Ectodermal cell (in vitro differentiated cells): ENCODE data around the gene TM4SF20.
"Not testable (repeated sequence)": the region's sequence is repeated elsewhere in the genome, so short reads cannot be mapped to it uniquely, and the experiment has no call there.

ENCODE experiments used
- H3K27ac ChIP-seq: 2 replicates; pipeline ENCODE4 v1.7.0; 2013; ENCODE audit warnings: mild to moderate bottlenecking, low read depth, low read length; ENCODE audit not compliant: insufficient read depth, poor library complexity, severe bottlenecking
- H3K27me3 ChIP-seq: 2 replicates; pipeline ENCODE4 v1.7.0; 2013; ENCODE audit warnings: mild to moderate bottlenecking, low read length; ENCODE audit not compliant: insufficient read depth, control insufficient read depth, poor library complexity, severe bottlenecking
- H3K36me3 ChIP-seq: one replicate; pipeline ENCODE4 v1.7.0; 2013; ENCODE audit warnings: low read length; ENCODE audit not compliant: control insufficient read depth, insufficient read depth
- H3K4me1 ChIP-seq: one replicate; pipeline ENCODE4 v1.7.0; 2013; ENCODE audit warnings: low read length; ENCODE audit not compliant: control insufficient read depth, insufficient read depth
- H3K4me3 ChIP-seq: 2 replicates; pipeline ENCODE4 v1.7.0; 2013; ENCODE audit warnings: low read depth, low read length, control low read depth; ENCODE audit not compliant: insufficient read depth
- H3K9me3 ChIP-seq: 2 replicates; pipeline ENCODE4 v1.7.0; 2013; ENCODE audit warnings: mild to moderate bottlenecking, low read length, moderate library complexity; ENCODE audit not compliant: control insufficient read depth
- WGBS, 2 experiments: methylation state at CpG; one replicate each; pipeline ENCODE4 v1.1.7; 2013; ENCODE audit warnings: missing lambda C conversion rate in 2 of 2; 5-methylcytosine and 5-hydroxymethylcytosine counted together

The TM4SF20 gene

DNA sequence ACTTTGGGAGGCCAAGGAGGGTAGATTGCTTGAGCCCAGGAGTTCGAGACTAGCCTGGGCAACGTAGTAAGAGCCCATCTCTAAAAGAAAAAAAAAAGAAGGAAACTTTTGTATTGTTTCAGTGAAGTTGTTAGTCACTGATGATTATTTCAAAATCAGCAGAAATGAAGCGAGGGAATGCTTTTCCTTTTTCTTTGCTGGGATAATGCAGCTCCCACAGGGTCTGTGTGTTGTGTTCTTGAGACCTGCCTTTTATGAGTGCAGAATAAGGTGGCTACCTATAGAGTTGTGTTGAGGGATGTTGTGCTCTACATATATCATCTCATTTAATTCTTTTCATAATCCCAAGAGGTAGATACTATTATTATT lies 11.7 kb downstream of the TM4SF20 start:
- H3K27ac ChIP-seq, result no peak overlapping the region
- WGBS, 2 experiments, result 86 to 91% methylated on average over 3 of the region's 3 CpGs
- no peaks in the 10 kb centered on the region for H3K9me3 ChIP-seq
- no peak overlapping the region for H3K4me3 ChIP-seq
- no peaks in the 10 kb centered on the region for H3K36me3 ChIP-seq
- H3K27me3 ChIP-seq, result no peaks in the 10 kb centered on the region
- H3K4me1 ChIP-seq, result no peaks in the 10 kb centered on the region

DNA sequence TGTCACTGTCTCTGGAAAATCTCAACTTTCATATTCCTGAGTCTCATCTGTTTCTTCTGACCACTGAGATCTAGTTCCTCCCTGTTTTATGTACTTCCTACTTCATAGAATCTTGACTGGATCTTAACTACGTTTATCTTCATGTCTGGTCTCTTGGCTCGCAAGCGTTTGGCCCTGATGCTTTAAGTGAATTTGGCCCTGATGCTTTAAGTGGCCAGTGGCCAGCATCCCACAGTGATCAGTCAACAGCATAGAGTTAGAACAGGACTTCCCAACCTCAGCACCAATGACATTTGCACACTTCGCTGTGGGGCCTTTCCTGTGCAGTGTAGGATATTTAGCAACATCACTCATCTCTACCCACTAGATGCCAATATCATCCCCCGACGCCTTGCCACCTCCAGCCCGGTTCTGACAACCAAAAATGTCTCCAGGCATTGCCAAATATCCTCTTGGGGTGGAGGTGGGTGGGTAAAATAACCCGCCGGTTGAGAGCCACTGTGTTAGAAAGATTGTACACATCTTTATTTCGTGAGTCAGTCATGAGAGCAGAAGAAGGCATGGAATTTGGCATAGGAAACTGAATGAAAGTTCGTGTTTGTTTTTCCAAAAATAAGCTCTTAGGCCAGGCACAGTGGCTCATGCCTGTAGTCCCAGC lies 12.2 kb downstream of the TM4SF20 start:
- Histone ChIP-seq H3K4me3 (no peak overlapping the region), H3K36me3 (no peaks in the 10 kb centered on the region), H3K27me3 (no peaks in the 10 kb centered on the region), H3K4me1 (no peaks in the 10 kb centered on the region), H3K27ac (no peak overlapping the region), H3K9me3 (no peaks in the 10 kb centered on the region)
- 89 to 94% methylated on average over 11 of the region's 11 CpGs for WGBS, 2 experiments

DNA sequence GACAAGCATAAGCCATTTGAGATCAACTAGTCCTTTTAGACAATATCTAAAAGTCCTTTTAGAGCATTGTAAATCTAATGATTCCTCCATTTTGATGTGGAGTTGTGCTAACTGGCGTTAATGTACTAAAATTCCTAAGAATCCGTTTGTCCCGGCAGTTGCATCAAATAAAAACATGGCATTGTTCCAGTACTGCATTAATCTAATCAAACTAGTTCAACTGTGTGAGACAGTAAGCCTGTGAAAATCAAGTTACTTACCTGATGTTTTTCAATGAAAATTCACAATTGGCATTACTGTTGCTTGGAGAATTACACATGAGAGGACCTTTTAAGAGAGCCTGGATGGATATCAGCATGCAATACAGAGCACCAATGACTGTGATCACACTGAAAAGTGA lies 13.3 kb downstream of the TM4SF20 start:
- H3K27ac ChIP-seq, result no peak overlapping the region
- H3K4me3 ChIP-seq, result no peak overlapping the region
- no peaks in the 10 kb centered on the region for H3K36me3 ChIP-seq
- no peaks in the 10 kb centered on the region for H3K9me3 ChIP-seq
- no peaks in the 10 kb centered on the region for H3K4me1 ChIP-seq
- WGBS, 2 experiments, result 94 to 97% methylated on average over 3 of the region's 3 CpGs
- no peaks in the 10 kb centered on the region for H3K27me3 ChIP-seq

DNA sequence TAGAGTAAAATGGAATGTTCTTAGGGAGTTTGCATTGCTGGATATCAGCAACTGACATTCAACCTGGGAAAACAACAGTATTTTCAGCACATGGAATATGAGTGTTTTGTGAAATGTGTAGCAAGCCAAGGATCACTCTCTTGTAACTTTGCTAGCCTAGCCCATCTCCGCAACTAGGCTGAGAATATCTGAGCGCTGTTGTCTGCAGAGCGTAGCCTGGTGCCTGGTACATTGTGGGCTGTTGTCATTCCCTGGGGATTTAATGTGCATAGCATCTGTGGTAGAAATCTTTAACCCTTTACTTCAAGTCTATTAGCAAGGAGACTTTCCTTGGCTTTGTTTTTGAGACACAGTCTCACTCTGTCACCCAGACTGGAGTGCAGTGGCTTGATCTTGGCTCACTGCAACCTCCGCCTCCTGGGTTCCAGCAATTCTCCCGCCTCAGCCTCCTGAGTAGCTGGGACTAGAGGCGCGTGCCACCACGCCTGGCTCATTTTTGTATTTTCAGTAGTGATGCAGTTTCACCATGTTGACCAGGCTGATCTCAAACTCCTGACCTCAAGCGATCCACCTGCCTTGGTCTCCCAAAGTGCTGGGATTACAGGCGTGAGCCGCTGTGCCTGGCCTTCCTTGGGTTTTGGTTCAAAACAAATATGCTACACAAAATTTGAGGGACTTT lies 14.4 kb downstream of the TM4SF20 start:
- not testable (repeated sequence) for H3K36me3 ChIP-seq, H3K4me3 ChIP-seq, H3K9me3 ChIP-seq, H3K4me1 ChIP-seq, H3K27ac ChIP-seq, H3K27me3 ChIP-seq
- 88 to 94% methylated on average over 11 of the region's 11 CpGs for WGBS, 2 experiments

DNA sequence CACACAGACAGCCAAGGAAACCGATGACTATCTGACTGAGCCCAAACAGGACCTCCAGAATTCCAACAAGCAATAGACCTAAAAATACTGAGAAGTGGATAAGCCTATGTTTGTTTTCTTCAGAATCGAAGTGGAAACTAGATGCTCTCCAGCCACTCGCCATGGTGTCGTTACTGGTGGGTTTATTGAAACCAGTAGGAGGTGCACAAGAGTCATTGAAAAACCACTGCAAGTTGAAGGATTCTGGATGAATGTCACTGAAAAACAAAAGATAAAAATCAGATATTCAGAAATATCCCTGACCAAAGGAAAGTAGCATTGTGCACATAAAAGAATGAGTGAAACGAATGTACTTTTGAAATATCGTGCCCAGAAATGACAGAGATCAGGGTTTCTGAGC lies 15.3 kb downstream of the TM4SF20 start:
- Histone ChIP-seq H3K36me3 (peaks cover 4% of the 10 kb centered on the region), H3K27ac (no peak overlapping the region)
- 92 to 95% methylated on average over 6 of the region's 6 CpGs for WGBS, 2 experiments

DNA sequence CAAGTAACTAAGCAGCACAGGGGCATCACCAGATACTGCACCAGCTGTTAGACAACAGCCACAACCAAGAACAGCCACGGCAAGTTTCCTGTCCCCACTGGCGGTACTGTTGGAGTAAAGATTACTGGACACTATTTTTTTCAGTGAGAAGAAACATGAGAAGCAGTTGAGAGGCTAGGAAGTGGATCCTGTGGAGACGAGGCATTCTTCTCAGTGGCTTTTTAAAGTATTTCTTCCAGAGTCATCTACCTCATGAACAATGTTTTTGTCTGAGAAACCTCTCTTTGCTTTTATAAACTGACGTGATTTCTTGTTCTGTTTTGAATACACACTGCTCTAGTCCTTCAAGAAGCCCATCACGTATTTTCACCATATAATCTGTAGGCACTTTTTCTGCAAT lies 18.8 kb downstream of the TM4SF20 start:
- H3K27me3 ChIP-seq, result no peaks in the 10 kb centered on the region
- no peaks in the 10 kb centered on the region for H3K9me3 ChIP-seq
- H3K4me3 ChIP-seq, result no peak overlapping the region
- no peak overlapping the region for H3K27ac ChIP-seq
- no peaks in the 10 kb centered on the region for H3K4me1 ChIP-seq
- 91 to 95% methylated on average over 5 of the region's 5 CpGs for WGBS, 2 experiments
- peaks cover 21% of the 10 kb centered on the region for H3K36me3 ChIP-seq

More for the DNA sequence above, 15.3 kb downstream of the TM4SF20 start:
- Histone ChIP-seq H3K4me1 (no peaks in the 10 kb centered on the region), H3K27me3 (no peaks in the 10 kb centered on the region), H3K4me3 (no peak overlapping the region), H3K9me3 (no peaks in the 10 kb centered on the region)

DNA sequence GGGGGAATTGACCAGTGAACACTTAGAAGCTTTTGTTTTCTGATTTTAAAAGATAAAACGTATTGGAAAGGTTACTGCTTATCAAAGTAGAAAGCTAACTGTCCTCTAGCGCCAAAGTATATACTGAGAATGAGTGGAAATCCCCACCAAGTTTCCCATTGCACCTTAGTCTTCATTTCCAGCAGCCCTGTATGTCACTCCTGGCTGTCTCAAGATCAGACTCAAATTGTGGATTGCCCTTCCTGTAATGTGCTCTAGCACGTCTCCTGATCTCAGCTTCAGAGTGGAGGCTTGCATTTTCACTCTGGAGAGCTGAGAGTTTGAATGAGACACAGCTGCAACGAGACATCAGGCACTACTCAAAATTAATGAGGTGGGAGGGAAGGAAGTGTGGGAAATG lies 27.5 kb downstream of the TM4SF20 start:
- no peak overlapping the region for H3K27ac ChIP-seq
- H3K4me1 ChIP-seq, result no peaks in the 10 kb centered on the region
- H3K36me3 ChIP-seq, result peaks cover 12% of the 10 kb centered on the region
- no peaks in the 10 kb centered on the region for H3K27me3 ChIP-seq
- 90 to 93% methylated on average over 4 of the region's 4 CpGs for WGBS, 2 experiments
- no peaks in the 10 kb centered on the region for H3K9me3 ChIP-seq
- no peak overlapping the region for H3K4me3 ChIP-seq

DNA sequence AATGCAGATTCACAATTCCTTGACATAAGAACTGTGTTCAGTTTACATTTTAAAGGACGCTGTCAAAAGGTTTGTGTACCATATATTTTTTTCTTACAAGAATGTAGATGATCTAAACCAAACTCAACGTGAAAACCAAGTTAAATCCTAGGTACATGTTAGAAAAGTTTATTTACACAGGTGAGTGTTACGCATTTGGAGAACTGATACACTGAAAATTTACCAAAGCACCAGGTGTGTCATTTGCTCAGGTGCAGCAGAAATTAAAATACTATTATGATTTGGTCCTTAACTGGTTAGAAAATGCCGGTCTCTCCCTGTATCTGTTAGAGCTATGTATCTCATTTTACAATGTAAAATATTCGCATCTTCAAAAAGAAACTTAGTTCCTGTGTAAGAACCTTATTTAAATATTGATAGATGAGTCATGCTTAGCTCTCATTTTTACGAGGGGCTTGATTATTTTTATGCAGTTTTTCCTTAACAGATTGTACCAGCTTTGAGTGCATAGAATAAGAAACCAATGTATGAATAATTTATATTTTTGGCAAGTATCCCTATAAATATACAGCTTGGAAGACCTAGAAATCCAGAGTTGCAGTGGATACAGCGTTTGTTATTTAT lies 29.0 kb downstream of the TM4SF20 start:
- no peaks in the 10 kb centered on the region for H3K27me3 ChIP-seq
- WGBS, 2 experiments, result 97 to 100% methylated on average over 3 to 6 of the region's 7 CpGs

DNA sequence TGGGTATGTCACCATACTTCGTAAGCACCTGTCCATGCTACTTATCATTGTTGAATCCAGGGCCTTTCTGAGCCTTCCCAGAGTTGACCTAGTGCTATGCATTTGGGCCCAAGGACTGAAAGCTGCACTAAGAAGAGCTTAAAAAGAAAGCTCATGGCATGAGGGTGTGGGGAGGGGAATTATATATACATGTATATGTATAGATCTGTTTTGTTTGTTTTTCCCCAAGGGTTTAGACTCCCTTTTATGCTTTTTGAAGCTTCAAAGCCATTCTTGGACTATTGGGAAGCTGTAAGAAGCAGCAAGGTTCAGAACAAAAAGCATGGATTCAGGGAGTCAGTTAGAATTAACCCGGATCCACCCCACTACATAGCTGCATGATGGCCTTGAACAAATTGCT lies 30.8 kb downstream of the TM4SF20 start:
- no peaks in the 10 kb centered on the region for H3K27me3 ChIP-seq
- no peaks in the 10 kb centered on the region for H3K9me3 ChIP-seq
- no peak overlapping the region for H3K27ac ChIP-seq
- no peaks in the 10 kb centered on the region for H3K36me3 ChIP-seq
- H3K4me3 ChIP-seq, result no peak overlapping the region
- H3K4me1 ChIP-seq, result no peaks in the 10 kb centered on the region
- WGBS, 2 experiments, result 92 to 96% methylated on average over 2 of the region's 2 CpGs

More for the DNA sequence above, 29.0 kb downstream of the TM4SF20 start:
- H3K36me3 ChIP-seq, result no peaks in the 10 kb centered on the region
- H3K4me3 ChIP-seq, result no peak overlapping the region
- H3K9me3 ChIP-seq, result no peaks in the 10 kb centered on the region
- H3K27ac ChIP-seq, result no peak overlapping the region
- no peaks in the 10 kb centered on the region for H3K4me1 ChIP-seq

DNA sequence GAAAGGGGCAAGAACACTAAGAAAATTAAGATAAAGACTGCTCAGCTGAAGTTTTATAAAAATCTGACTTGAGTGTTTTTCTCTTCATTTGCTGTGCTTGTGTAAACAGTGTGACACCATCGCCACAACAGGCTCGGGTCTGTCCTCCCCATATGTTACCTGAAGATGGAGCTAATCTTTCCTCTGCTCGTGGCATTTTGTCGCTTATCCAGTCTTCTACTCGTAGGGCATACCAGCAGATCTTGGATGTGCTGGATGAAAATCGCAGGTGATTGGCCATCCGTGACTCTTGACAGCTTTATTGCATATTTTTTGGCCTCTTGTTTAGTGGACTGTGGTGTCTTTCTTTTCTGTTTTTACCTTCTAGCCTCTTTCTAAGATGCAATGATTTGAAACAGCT lies 32.0 kb downstream of the TM4SF20 start:
- H3K36me3 ChIP-seq, result peaks cover 6% of the 10 kb centered on the region
- no peaks in the 10 kb centered on the region for H3K9me3 ChIP-seq
- no peaks in the 10 kb centered on the region for H3K4me1 ChIP-seq
- no peak overlapping the region for H3K27ac ChIP-seq
- H3K27me3 ChIP-seq, result no peaks in the 10 kb centered on the region
- WGBS, 2 experiments, result 81 to 85% methylated on average over 7 of the region's 7 CpGs
- no peak overlapping the region for H3K4me3 ChIP-seq
